ENCODE results near the gene SYVN1. TPM values are rescaled to one million over a fixed set of nuclear protein-coding genes. Genes with fewer than 3 reads are reported as not detected.

The SYVN1 gene
- total and polyA plus RNA-seq, 2 donors (not counting 1 experiment from before 2014, with no cell fraction given) = 187 to 282 TPM

- Histone ChIP-seq H4K20me1 (ENCODE audit: control insufficient read depth, insufficient read depth, low read length, poor library complexity, severe bottlenecking) (peaks cover 5% of the 10 kb centered on the region), H3K4me3 (ENCODE audit: control extremely low read depth in 1 of 5, extremely low read depth in 1 of 5, insufficient read depth in 1 of 5, low read depth in 2 of 5, low read length in 4 of 5) (peak within 1 kb of the TSS; percentile 58 to 91 (median 80)), H3K27ac (ENCODE audit: low read length in 2 of 2) (peak within 1 kb of the TSS; percentile 70 to 79), H3K9ac (ENCODE audit: low read length) (peak within 1 kb of the TSS; percentile 73), H3K4me2 (replicated peaks; ENCODE audit: low read depth, low read length, poor library complexity, severe bottlenecking) (peak within 1 kb of the TSS; percentile 97), H3K27me3 (replicated peaks in 1 of 4; ENCODE audit: control extremely low read depth in 1 of 4, control insufficient read depth in 3 of 4, insufficient read depth in 4 of 4, low read length in 3 of 4) (no peaks in the 10 kb centered on the region), H2AFZ (ENCODE audit: insufficient read depth, low read depth, low read length, poor library complexity, severe bottlenecking) (peak within 1 kb of the TSS; percentile 69), H3K36me3 (replicated peaks in 1 of 2; ENCODE audit: control extremely low read depth in 1 of 2, control insufficient read depth in 1 of 2, extremely low read depth in 1 of 2, insufficient read depth in 2 of 2, low read length in 1 of 2) (peaks cover 0 to 22% of the 10 kb centered on the region in 2 experiments), H3K4me1 (ENCODE audit: control insufficient read depth in 2 of 2, insufficient read depth in 2 of 2, low read length in 2 of 2) (peaks cover 16 to 24% of the 10 kb centered on the region in 2 donors), H3K79me2 (ENCODE audit: control insufficient read depth, insufficient read depth, low read length) (peaks cover 48% of the 10 kb centered on the region), H3K9me3 (ENCODE audit: control extremely low read depth in 1 of 3, control insufficient read depth in 2 of 3, insufficient read depth in 1 of 3, low read length in 2 of 3) (no peaks in the 10 kb centered on the region)
- ATAC-seq (ENCODE audit: low read depth) (peak; percentile 67), DNase-seq (peak; percentile 71)
- no peaks in the 10 kb centered on the region for H3K9me3 Mint-ChIP-seq (ENCODE audit: insufficient read depth)
- H3K4me1 Mint-ChIP-seq = peaks cover 24% of the 10 kb centered on the region
- H3K27me3 Mint-ChIP-seq = no peaks in the 10 kb centered on the region
- ChIA-PET POLR2A (interaction anchor here (0.6 to 3.3 kb wide), 10 partner anchors 12 to 1285 kb away, joined by 3 to 27 read pairs (median 6); partner anchors contain the start of genes FAU, MRPL49, PELI3 and SPDYC), CTCF (interaction anchor here (0.6 to 5.8 kb wide), 12 partner anchors 10 to 501 kb away, joined by 3 to 118 read pairs (median 6); partner anchors contain the start of genes ARL2, FAU, MRPL49 and SPDYC)
- H3K4me3 Mint-ChIP-seq = peak within 1 kb of the TSS; percentile 97
- peak within 1 kb of the TSS; percentile 96 for H3K27ac Mint-ChIP-seq
- intact Hi-C loops (cut with micrococcal nuclease) = loop anchor here (1.0 kb wide), 3 partner anchors 49 to 257 kb away; partner anchors contain the start of gene PPP2R5B
- WGBS (ENCODE audit: insufficient coverage) = under 1% methylated on average over 16 of the region's 43 CpGs
- TF ChIP-seq EZH2 (IDR thresholded peaks at IDR 0.05; ENCODE audit: borderline replicate concordance, insufficient read depth, low read depth, low read length, poor library complexity, severe bottlenecking) (no peak), CTCF (IDR thresholded peaks at IDR 0.05) (no peak)
Measured at GRCh38 chr11:65181569-65182257, 47.4 kb upstream of the SYVN1 start, which contains the start of gene CAPN1. TSS of gene CAPN1 (plus strand) at chr11:65181928. CDS start at chr11:65182702, 774 bp downstream.
